GM18951 (cell line): ENCODE measurements around the gene PCSK4.
"Not testable (repeated sequence)": the region's sequence is repeated elsewhere in the genome, so short reads cannot be mapped to it uniquely, and the experiment has no call there.

Source experiments
- POLR2A ChIP-seq: IDR thresholded peaks from 4 replicates; pipeline ENCODE4 v1.6.1; 2011; ENCODE audit warnings: mild to moderate bottlenecking; ENCODE audit not compliant: insufficient read length, insufficient read depth; ENCODE audit errors: extremely low read depth
- in situ Hi-C: fragments of 300-500 bp; cut with MboI; formaldehyde crosslinking; loops from one replicate; pipeline ENCODE4 v1.12.0; 2022; ENCODE audit warnings: low sequenced_read_pairs, mixed read lengths, inconsistent platforms; ENCODE audit not compliant: unreplicated experiment

PCSK4 gene

GRCh38 chr19:1526066-1526778 lies 36.1 kb upstream of the PCSK4 start:
- in situ Hi-C loops, result loop anchor here (25.0 kb wide), 1 partner anchor 261 kb away; no protein-coding TSS in a partner anchor
- no peak for TF ChIP-seq POLR2A

GRCh38 chr19:1525343-1525742 lies 35.2 kb upstream of the PCSK4 start:
- no peak for TF ChIP-seq POLR2A
- in situ Hi-C loops, result loop anchor here (25.0 kb wide), 1 partner anchor 262 kb away; no protein-coding TSS in a partner anchor

- no peak for TF ChIP-seq POLR2A
- in situ Hi-C loops, result loop anchor here (25.0 kb wide), 1 partner anchor 262 kb away; no protein-coding TSS in a partner anchor
Observed at GRCh38 chr19:1524972-1525325, 34.8 kb upstream of the PCSK4 start.

- TF ChIP-seq POLR2A, result no peak
- in situ Hi-C loops, result no loop called here
Observed at GRCh38 chr19:1524287-1524971, 34.3 kb upstream of the PCSK4 start.

GRCh38 chr19:1523412-1524286 lies 33.5 kb upstream of the PCSK4 start, which contains the start of gene PLK5:
Gene PLK5, plus strand, starts transcription at chr19:1524077. Its CDS starts 2,920 bp downstream, at chr19:1526997.
- in situ Hi-C loops, result no loop called here

GRCh38 chr19:1522838-1523237 lies 32.7 kb upstream of the PCSK4 start:
- in situ Hi-C loops, result no loop called here
- no peak for TF ChIP-seq POLR2A

More at GRCh38 chr19:1523412-1524286, 33.5 kb upstream of the PCSK4 start, which contains the start of gene PLK5:
- TF ChIP-seq POLR2A, result no peak

GRCh38 chr19:1522061-1522460 lies 31.9 kb upstream of the PCSK4 start:
- TF ChIP-seq POLR2A, result no peak
- in situ Hi-C loops, result no loop called here

- in situ Hi-C loops, result no loop called here
- no peak for TF ChIP-seq POLR2A
Observed at GRCh38 chr19:1521636-1522035, 31.5 kb upstream of the PCSK4 start.

GRCh38 chr19:1520203-1520780 lies 30.1 kb upstream of the PCSK4 start:
- TF ChIP-seq POLR2A, result no peak
- in situ Hi-C loops, result no loop called here

- in situ Hi-C loops, result not testable (repeated sequence)
Observed at GRCh38 chr19:1519802-1520201, 29.7 kb upstream of the PCSK4 start.

GRCh38 chr19:1518471-1518870 lies 28.3 kb upstream of the PCSK4 start:
- TF ChIP-seq POLR2A, result no peak
- in situ Hi-C loops, result no loop called here

GRCh38 chr19:1516395-1516753 lies 26.2 kb upstream of the PCSK4 start:
- in situ Hi-C loops, result no loop called here
- TF ChIP-seq POLR2A, result no peak
